Activated naive CD4-positive, alpha-beta T cell treated with anti-CD3 and anti-CD28 coated beads, Interleukin-2, amount 50 U/mL, for 24 hours (primary cell): ENCODE results near the gene ZNF205.

ENCODE experiments used
- H3K27ac Mint-ChIP-seq: one replicate; pipeline ENCODE4 v1.8.0; 2021; ENCODE audit warnings: mild to moderate bottlenecking, mixed read lengths
- H3K27me3 Mint-ChIP-seq: one replicate; pipeline ENCODE4 v1.8.0; 2021; ENCODE audit warnings: mixed read lengths
- H3K36me3 Mint-ChIP-seq: one replicate; pipeline ENCODE4 v1.8.0; 2021; ENCODE audit warnings: mixed read lengths
- H3K4me1 Mint-ChIP-seq: one replicate; pipeline ENCODE4 v1.8.0; 2021; ENCODE audit warnings: mixed read lengths
- H3K4me3 Mint-ChIP-seq: one replicate; pipeline ENCODE4 v1.8.0; 2021; ENCODE audit warnings: mild to moderate bottlenecking, mixed read lengths
- H3K9me3 Mint-ChIP-seq: one replicate; pipeline ENCODE4 v1.8.0; 2021; ENCODE audit warnings: mixed read lengths

ZNF205 gene

DNA sequence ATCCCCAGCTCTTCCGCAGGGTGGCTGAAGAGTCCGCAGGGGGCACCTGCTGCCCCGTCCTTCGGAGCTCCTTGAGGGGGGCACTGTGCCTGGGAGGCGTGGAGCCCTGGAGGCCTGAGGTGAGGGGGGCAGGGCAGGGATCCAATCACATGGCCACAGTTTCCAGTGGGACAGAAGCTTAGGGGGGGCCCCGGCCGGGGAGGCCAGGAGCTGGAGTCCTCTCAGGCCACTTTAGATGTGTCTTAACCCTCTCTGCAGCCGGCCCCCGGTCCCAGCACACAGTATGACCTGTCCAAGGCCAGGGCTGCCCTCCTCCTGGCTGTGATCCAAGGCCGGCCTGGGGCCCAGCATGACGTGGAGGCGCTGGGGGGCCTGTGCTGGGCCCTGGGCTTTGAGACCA, 33.3 kb downstream of the ZNF205 start:
- peaks cover 5% of the 10 kb centered on the region for H3K4me1 Mint-ChIP-seq
- H3K27me3 Mint-ChIP-seq = no peaks in the 10 kb centered on the region
- peaks cover 5% of the 10 kb centered on the region for H3K36me3 Mint-ChIP-seq
- no peak overlapping the region for H3K27ac Mint-ChIP-seq
- H3K4me3 Mint-ChIP-seq = no peak overlapping the region
- H3K9me3 Mint-ChIP-seq = no peaks in the 10 kb centered on the region

DNA sequence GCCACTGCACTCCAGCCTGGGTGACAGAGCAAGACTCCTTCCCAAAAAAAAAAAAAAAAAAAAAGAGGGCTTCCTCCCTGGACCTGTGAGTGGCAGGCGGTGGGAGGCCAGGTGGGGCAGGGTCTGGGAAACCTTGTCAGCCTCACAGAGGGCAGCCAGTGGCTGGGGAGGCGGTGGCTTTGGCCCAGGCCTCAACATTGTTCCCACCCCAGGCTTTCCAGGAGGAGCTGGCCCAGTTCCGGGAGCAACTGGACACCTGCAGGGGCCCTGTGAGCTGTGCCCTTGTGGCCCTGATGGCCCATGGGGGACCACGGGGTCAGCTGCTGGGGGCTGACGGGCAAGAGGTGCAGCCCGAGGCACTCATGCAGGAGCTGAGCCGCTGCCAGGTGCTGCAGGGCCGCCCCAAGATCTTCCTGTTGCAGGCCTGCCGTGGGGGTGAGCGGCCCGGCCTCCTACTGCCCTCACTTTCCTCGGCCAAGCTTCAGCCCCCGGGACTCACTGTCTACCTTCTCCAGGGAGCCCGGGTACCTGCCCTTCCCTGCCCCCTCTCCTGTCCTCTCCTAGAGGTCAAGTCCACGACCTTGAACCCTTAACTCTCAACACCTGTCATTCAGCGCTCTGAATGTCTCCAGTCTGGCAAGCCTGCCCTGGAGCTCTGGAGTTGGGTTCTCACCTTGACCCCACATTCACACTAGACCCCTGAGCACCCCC, 34.8 kb downstream of the ZNF205 start:
- Mint-ChIP-seq H3K9me3 (no peaks in the 10 kb centered on the region), H3K4me1 (peaks cover 13% of the 10 kb centered on the region), H3K27ac (no peak overlapping the region), H3K27me3 (no peaks in the 10 kb centered on the region), H3K4me3 (no peak overlapping the region), H3K36me3 (peaks cover 4% of the 10 kb centered on the region)

DNA sequence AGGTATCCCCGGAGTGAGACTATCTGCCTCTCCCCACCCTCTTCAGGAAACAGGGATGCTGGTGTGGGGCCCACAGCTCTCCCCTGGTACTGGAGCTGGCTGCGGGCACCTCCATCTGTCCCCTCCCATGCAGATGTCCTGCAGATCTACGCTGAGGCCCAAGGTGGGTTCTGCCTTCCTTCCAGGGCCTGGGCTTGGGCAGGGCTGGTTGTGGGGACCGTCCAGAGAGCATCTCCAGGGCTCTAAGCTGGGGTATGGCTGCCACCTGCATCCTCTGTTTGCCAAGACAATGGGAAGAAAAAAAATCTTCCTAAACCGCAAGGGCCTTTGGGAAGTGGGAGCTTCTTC, 35.3 kb downstream of the ZNF205 start:
- H3K4me1 Mint-ChIP-seq = peaks cover 18% of the 10 kb centered on the region
- H3K9me3 Mint-ChIP-seq = no peaks in the 10 kb centered on the region
- peak overlapping the region; percentile 23 for H3K27ac Mint-ChIP-seq
- no peaks in the 10 kb centered on the region for H3K36me3 Mint-ChIP-seq
- H3K4me3 Mint-ChIP-seq = no peak overlapping the region
- no peaks in the 10 kb centered on the region for H3K27me3 Mint-ChIP-seq

DNA sequence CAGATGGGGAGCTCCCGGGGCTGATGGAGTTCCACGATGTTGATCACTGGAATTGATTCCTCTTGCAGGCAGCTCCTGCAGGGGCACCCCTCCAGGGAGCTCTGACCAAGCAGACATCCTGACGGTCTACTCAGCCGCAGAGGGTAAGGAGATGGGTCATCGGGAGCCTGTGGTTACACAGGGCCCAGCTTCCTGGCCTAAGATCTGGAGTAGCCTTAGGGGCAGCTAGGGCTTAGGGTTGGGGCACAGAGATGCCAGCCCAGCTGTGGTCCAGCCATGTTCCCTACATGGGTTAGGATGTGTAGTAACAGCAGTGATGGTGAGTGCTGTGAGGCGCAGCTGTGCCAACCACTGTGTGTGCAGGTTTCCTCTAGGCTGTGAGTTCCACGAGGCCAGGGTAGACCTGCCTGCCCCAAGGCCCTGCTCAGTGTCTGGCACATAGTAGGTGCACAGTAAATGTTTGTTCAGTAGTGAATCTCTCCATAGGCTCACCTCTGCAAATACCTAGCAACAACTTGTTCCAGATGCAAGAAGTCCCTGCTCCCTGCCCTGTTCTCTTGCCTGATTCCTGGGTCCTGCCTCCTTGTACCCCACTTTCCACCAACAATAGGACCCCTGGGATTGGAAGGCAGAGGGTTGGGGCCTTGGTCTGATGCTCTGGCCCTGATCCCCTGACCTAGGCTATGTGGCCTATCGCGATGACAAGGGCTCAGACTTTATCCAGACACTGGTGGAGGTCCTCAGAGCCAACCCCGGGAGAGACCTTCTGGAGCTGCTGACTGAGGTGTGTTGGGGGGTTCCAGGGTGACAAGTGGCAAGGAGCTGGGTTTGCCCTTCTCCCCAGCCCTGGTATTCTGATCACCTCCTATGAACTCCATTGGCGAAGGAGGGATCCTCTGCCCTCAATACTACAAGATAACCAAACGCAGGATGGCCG, 36.1 kb downstream of the ZNF205 start:
- Mint-ChIP-seq H3K9me3 (no peaks in the 10 kb centered on the region), H3K27ac (peak overlapping the region; percentile 23), H3K36me3 (no peaks in the 10 kb centered on the region), H3K4me3 (peak overlapping the region; percentile 77), H3K27me3 (no peaks in the 10 kb centered on the region), H3K4me1 (peaks cover 19% of the 10 kb centered on the region)

DNA sequence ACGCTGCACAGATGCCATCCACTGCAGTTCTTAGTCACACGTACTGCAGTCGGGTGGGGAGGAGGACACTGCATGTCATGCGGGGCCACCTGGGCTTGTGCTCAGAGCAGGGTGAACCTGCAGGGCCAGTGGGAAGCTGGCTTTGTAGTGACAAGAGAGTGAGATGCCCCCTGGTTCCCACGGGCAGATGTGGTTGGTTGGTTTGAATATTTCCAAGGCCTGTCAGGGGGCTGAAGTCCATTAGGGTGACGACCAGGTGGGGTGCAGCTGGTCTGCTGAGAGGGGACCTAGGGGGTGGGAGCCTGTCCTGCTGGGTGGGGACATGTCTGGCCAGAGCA, 36.8 kb downstream of the ZNF205 start:
- Mint-ChIP-seq H3K4me3 (peak overlapping the region; percentile 77), H3K36me3 (no peaks in the 10 kb centered on the region), H3K4me1 (peaks cover 19% of the 10 kb centered on the region), H3K27ac (no peak overlapping the region), H3K9me3 (no peaks in the 10 kb centered on the region), H3K27me3 (no peaks in the 10 kb centered on the region)

DNA sequence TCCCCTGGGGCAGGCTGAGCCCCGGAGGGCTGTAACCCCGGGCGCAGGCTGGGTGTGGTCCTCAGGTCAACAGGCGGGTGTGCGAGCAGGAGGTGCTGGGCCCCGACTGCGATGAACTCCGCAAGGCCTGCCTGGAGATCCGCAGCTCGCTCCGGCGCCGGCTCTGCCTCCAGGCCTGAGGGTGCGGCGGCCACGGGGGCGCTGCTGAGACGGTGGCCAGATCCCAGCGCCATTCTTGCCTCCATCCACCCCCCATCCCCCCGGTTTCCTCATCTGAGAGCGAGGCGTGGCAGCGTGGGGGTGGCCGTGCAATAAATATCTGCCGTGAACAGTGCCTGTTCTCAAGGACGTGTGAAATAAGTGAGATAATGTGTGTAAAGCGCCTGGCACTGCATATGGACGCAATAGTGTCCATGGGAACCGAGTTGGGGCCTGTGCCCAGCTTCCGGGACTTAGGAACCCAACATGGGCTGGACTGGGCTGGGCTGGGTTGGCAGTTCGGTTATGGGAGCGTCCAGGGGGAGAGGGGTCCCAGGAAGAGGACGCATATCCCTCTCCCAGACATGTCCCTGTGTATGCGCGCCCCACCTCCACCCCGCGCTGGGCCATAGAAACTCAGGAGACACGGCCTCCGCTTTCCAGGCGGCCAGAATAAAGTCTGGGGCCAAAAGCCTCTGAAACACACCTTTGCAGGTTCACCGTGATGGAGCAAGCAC, 37.4 kb downstream of the ZNF205 start:
- peak overlapping the region; percentile 76 for H3K27ac Mint-ChIP-seq
- H3K4me3 Mint-ChIP-seq = peak overlapping the region; percentile 87
- no peaks in the 10 kb centered on the region for H3K36me3 Mint-ChIP-seq
- peaks cover 19% of the 10 kb centered on the region for H3K4me1 Mint-ChIP-seq
- H3K9me3 Mint-ChIP-seq = no peaks in the 10 kb centered on the region
- no peaks in the 10 kb centered on the region for H3K27me3 Mint-ChIP-seq

DNA sequence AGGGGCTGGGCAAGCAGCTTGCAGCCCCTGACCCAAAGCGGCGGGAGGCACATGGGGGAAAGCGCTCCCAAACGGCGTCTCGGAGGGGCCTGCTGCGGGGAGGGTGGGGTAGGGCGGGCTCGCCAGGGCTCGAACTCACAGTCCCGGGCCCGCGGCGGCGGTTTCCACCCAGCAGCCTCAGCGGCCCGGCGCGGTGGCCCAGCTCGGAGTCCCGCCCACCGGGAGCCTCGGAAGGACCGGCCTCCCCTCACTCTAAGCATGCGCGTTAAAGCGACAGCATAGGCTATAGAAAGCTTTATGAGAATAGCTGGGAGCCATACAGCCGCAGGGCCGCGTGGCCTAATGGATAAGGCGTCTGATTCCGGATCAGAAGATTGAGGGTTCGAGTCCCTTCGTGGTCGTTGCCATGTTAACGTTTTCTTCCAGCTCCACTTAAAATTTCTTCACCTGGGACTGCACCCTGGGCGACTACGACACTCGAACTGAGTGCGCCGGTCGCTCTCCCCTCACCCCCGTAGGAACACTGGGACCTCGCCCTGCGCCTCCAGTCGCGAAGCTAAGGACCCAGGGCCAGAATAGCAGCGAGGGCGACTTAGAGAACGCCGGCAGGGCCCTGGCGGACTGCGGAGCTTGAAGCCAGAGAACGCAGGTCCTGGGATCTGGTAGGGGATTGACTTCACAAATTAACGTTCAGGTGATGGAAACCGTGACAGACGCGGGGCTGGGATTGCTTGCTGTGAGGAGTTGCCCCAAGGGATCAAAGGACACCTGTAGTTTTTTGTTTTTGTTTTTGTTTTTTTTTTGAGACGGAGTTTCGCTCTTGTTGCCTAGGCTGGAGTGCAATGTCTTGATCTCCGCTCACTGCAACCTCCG, 38.2 kb downstream of the ZNF205 start:
- peak overlapping the region; percentile 94 for H3K27ac Mint-ChIP-seq
- H3K4me3 Mint-ChIP-seq = peak overlapping the region; percentile 87
- H3K27me3 Mint-ChIP-seq = no peaks in the 10 kb centered on the region
- H3K9me3 Mint-ChIP-seq = no peaks in the 10 kb centered on the region
- H3K36me3 Mint-ChIP-seq = no peaks in the 10 kb centered on the region
- peaks cover 19% of the 10 kb centered on the region for H3K4me1 Mint-ChIP-seq

DNA sequence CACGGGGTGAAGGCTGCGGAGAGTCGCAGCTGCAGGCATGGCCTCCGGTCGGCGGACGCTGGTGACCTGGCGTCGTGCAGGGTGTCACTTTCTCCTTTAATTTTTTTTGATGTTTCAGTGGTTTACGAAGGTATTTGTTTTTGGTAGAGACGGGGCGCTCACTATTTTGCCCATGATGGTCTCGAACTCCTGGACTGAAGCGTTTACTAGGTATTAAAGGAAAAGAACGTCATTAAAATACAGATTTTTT, 39.6 kb downstream of the ZNF205 start:
- Mint-ChIP-seq H3K9me3 (no peaks in the 10 kb centered on the region), H3K27ac (peak overlapping the region; percentile 99), H3K27me3 (no peaks in the 10 kb centered on the region), H3K36me3 (no peaks in the 10 kb centered on the region), H3K4me3 (peak overlapping the region; percentile 87), H3K4me1 (peaks cover 19% of the 10 kb centered on the region)

DNA sequence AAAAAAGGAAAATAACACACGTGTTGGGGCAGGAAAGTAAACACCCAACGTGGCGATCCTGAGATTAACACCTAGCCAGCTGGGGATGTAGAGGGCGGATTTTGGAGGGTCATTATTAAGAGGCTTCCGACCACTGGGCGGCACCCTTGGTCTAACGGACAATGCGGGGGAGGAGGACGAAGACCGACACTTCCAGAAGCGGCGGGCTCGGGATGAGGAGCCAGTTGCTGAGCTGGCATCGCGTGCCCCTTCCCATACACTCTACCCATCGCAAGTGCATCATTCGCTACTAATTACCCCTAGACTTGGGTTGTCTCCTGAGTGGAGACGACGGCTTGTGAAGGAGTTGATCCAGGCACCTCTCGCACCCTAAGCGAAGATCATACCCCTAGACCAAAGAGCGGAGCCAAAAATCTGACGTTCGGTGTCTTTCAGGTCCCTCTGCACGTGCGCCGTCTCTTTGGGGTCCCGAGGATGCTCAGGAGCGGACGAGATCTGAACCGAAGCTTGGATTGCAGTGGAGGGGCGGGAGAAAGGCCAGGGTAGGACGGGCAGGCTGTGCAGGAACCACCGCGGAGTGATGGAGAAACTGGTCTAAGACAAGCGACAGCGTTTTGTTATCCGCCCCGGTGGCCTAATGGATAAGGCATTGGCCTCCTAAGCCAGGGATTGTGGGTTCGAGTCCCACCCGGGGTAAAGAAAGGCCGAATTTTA, 40.0 kb downstream of the ZNF205 start:
- H3K27me3 Mint-ChIP-seq = no peaks in the 10 kb centered on the region
- H3K36me3 Mint-ChIP-seq = no peaks in the 10 kb centered on the region
- H3K4me3 Mint-ChIP-seq = peak overlapping the region; percentile 87
- peaks cover 22% of the 10 kb centered on the region for H3K4me1 Mint-ChIP-seq
- H3K9me3 Mint-ChIP-seq = no peaks in the 10 kb centered on the region
- peak overlapping the region; percentile 99 for H3K27ac Mint-ChIP-seq

DNA sequence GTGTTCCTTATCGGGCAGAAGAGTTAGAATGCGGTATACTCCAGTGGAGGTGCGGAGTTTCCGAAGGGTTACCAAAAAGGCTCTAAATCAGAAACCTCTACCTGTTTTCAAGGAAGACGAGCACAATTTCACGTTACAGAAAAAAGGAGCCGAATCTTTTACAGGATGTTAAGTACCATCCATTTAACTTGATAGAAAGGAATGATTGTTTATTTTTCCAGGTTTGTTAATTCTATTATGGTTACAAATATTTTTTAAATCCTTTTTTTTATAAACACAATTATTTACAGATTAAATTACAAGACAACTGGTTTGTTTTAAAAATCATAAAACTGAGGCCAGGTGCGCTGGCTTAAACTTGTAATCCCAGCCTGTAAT, 40.6 kb downstream of the ZNF205 start:
- H3K27ac Mint-ChIP-seq = peak overlapping the region; percentile 99
- H3K27me3 Mint-ChIP-seq = no peaks in the 10 kb centered on the region
- peak overlapping the region; percentile 87 for H3K4me3 Mint-ChIP-seq
- no peaks in the 10 kb centered on the region for H3K9me3 Mint-ChIP-seq
- H3K4me1 Mint-ChIP-seq = peaks cover 28% of the 10 kb centered on the region
- no peaks in the 10 kb centered on the region for H3K36me3 Mint-ChIP-seq

DNA sequence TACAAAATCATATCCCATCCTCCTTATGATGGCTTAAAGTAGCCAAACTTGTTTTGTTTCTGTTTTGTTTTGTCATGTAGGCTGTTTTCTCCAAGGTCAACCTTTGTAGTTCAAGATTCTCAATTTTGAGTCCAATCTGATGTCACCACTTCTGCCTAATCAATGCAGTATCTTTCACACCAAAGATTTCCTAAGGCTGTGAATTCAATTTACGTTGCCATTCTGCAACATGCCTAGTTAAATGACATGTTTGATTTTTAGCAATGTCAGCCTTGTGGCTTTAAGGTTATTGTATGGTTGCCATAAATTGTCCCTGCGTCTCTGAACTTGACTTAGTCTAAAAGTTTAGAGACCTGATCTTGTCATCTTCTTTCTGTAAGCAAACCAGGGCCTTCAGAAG, 42.8 kb downstream of the ZNF205 start:
- no peaks in the 10 kb centered on the region for H3K9me3 Mint-ChIP-seq
- H3K4me3 Mint-ChIP-seq = no peak overlapping the region
- no peaks in the 10 kb centered on the region for H3K36me3 Mint-ChIP-seq
- no peaks in the 10 kb centered on the region for H3K27me3 Mint-ChIP-seq
- no peak overlapping the region for H3K27ac Mint-ChIP-seq
- peaks cover 39% of the 10 kb centered on the region for H3K4me1 Mint-ChIP-seq

DNA sequence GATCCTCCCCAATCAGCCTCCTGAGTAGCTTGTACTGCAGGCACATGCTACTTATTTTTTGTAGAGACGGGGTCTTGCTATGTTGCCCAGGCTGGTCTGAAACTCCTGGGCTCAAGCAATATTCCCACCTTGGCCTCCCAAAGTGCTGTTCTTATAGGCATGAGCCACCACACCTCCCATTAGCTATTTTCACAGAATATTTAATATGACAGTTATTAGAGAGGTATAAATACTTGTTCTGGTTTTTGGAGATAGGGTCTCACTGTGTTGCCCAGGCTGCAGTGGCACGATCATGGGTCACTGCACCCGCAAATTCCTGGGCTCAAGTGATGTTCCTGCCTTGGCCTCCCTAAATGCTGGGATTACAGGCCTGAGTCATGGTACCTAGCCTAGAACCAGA, 43.6 kb downstream of the ZNF205 start:
- H3K4me3 Mint-ChIP-seq = no peak overlapping the region
- no peaks in the 10 kb centered on the region for H3K36me3 Mint-ChIP-seq
- no peaks in the 10 kb centered on the region for H3K27me3 Mint-ChIP-seq
- H3K9me3 Mint-ChIP-seq = no peaks in the 10 kb centered on the region
- peaks cover 34% of the 10 kb centered on the region for H3K4me1 Mint-ChIP-seq
- no peak overlapping the region for H3K27ac Mint-ChIP-seq

DNA sequence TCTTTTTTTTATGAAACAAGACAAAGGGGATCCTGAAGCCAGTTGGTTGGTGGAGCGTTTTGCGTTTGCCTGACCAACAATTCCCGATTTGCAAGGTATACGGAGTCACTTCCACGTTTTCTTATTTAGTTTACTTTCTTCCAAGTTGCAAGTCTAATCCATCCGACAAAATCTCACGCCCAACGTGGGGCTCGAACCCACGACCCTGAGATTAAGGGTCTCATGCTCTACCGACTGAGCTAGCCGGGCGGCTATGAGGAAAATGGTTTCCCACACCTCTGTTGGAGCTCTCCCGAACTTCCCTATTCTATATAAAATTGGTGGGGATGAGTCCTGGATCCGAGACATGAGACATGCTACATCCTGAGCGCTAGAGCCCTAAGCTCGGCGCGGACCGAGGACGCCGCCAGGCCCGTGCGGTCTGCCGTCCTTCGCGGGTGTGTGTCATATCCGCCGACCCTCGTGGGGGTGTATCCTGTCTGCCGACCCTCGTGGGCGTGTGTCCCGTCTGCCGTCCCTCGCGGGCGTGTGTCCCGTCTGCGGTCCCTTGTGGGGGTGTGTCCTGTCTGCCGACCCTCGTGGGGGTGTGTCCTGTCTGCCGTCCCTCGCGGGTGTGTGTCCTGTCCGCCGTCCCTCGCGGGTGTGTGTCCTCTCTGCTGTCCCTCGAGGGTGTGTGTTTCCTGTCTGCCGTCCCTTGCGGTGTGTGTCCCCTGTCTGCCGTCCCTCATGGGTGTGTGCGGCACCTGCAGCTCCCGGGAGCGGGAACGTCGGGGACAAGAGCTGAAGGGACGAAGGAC, 45.0 kb downstream of the ZNF205 start:
- Mint-ChIP-seq H3K9me3 (no peaks in the 10 kb centered on the region), H3K27ac (peak overlapping the region; percentile 25), H3K4me1 (peaks cover 27% of the 10 kb centered on the region), H3K36me3 (no peaks in the 10 kb centered on the region), H3K27me3 (no peaks in the 10 kb centered on the region), H3K4me3 (peak overlapping the region; percentile 79)

DNA sequence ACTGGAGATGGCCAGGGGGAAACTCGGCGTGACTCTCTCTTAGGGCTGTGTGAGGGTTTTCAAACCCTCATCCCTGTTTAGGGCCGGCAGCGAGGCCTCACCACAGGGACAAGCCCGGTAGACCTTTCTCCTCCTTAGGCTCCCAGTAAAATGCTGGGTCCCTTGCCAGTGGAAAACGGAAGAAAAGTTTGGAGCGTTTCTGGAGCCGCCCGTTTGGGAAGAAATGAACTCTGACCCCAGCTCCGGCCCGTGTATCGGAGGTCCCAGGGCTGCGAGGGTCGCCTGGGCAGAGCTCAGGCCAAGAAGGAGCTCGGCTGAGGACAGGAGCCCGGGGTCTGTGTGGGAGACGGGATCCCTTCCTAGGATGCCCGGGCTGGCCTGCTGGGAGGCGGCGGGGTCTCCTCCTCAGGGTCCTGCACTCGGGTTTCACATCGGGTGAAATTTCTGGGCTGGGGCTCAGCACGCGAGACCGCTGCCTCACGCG, 45.7 kb downstream of the ZNF205 start:
- Mint-ChIP-seq H3K9me3 (no peaks in the 10 kb centered on the region), H3K27ac (peak overlapping the region; percentile 82), H3K27me3 (no peaks in the 10 kb centered on the region), H3K4me1 (peaks cover 23% of the 10 kb centered on the region), H3K4me3 (peak overlapping the region; percentile 79), H3K36me3 (no peaks in the 10 kb centered on the region)
